Right atrium auricular region (tissue), 2 donors: ENCODE measurements around the gene SETX. TPM values are rescaled to one million over a fixed set of nuclear protein-coding genes. Genes with fewer than 3 reads are reported as not detected.
A peak's percentile ranks its signal among the peaks of the same experiment; 100 is the strongest.

ENCODE experiments used
- DNase-seq: peaks from one replicate; pipeline ENCODE4 v3.0.0-alpha.2; 2019; ENCODE audit warnings: low spot score
- H3K27ac ChIP-seq, 2 donors: fragments of 200-600 bp; sonication (generic); 1 replicate in 1 of 2; 2 replicates in 1 of 2; pipeline ENCODE4 v1.5.1; 2016 to 2019
- H3K27me3 ChIP-seq, 2 donors: fragments of 200-600 bp; sonication (generic); one replicate each; pipeline versions ENCODE4 v1.5.1 to v1.6.0; 2017 to 2019
- H3K36me3 ChIP-seq: fragments of 200-600 bp; sonication (generic); one replicate; pipeline ENCODE4 v1.5.1; 2016
- H3K4me1 ChIP-seq, 2 donors: fragments of 200-600 bp; sonication (generic); one replicate each; pipeline versions ENCODE4 v1.5.1 to v1.6.0; 2017 to 2019
- H3K4me3 ChIP-seq, 2 donors: fragments of 200-600 bp; sonication (generic); 1 replicate in 1 of 2; 2 replicates in 1 of 2; pipeline ENCODE4 v1.5.1; 2017 to 2019; ENCODE audit warnings: mild to moderate bottlenecking in 1 of 2, moderate library complexity in 1 of 2
- H3K9me3 ChIP-seq, 2 donors: fragments of 200-600 bp; sonication (generic); one replicate each; pipeline ENCODE4 v1.5.1; 2019
- total RNA-seq, 2 donors: library from RNA; depleted of rRNA; stranded (reverse); fragments of >200 nt; gene quantifications; one replicate each; pipeline ENCODE4 v1.1.0, GENCODE V29; 2016
- TF ChIP-seq, protein P1 (sequence below), 2 donors: fragments of 200-600 bp; sonication (generic); IDR thresholded peaks; one replicate each; pipeline ENCODE4 v1.5.1; 2019; ENCODE audit warnings: antibody characterized with exemption in 2 of 2

Gene SETX
- total RNA-seq, 2 donors from 2014 or later = 32.3 to 33.9 TPM

GRCh38 chr9:132236662-132237311, 118.0 kb downstream of the SETX start:
- no peaks in the 10 kb centered on the region for H3K27me3 ChIP-seq
- H3K4me3 ChIP-seq = no peak overlapping the region
- TF ChIP-seq, protein P1, sequence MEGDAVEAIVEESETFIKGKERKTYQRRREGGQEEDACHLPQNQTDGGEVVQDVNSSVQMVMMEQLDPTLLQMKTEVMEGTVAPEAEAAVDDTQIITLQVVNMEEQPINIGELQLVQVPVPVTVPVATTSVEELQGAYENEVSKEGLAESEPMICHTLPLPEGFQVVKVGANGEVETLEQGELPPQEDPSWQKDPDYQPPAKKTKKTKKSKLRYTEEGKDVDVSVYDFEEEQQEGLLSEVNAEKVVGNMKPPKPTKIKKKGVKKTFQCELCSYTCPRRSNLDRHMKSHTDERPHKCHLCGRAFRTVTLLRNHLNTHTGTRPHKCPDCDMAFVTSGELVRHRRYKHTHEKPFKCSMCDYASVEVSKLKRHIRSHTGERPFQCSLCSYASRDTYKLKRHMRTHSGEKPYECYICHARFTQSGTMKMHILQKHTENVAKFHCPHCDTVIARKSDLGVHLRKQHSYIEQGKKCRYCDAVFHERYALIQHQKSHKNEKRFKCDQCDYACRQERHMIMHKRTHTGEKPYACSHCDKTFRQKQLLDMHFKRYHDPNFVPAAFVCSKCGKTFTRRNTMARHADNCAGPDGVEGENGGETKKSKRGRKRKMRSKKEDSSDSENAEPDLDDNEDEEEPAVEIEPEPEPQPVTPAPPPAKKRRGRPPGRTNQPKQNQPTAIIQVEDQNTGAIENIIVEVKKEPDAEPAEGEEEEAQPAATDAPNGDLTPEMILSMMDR (IDR thresholded peaks at IDR 0.05) = peak in 1 of 2 donors; percentile 36
- H3K4me1 ChIP-seq = peaks cover 0 to 11% of the 10 kb centered on the region in 2 donors
- H3K9me3 ChIP-seq = no peaks in the 10 kb centered on the region
- no peak for DNase-seq
- no peaks in the 10 kb centered on the region for H3K36me3 ChIP-seq
- peak overlapping the region; percentile 11 to 53 for H3K27ac ChIP-seq

GRCh38 chr9:132235894-132236661, 118.7 kb downstream of the SETX start:
- H3K9me3 ChIP-seq = no peaks in the 10 kb centered on the region
- TF ChIP-seq, protein P1 (IDR thresholded peaks at IDR 0.05) = peak; percentile 93 to 97
- H3K4me1 ChIP-seq = peaks cover 0 to 6% of the 10 kb centered on the region in 2 donors
- H3K36me3 ChIP-seq = no peaks in the 10 kb centered on the region
- H3K27ac ChIP-seq = no peak overlapping the region
- H3K4me3 ChIP-seq = no peak overlapping the region
- no peaks in the 10 kb centered on the region for H3K27me3 ChIP-seq
- DNase-seq = peak; percentile 78

- Histone ChIP-seq H3K9me3 (no peaks in the 10 kb centered on the region), H3K27ac (no peak overlapping the region), H3K4me3 (no peak overlapping the region), H3K27me3 (no peaks in the 10 kb centered on the region), H3K4me1 (no peaks in the 10 kb centered on the region), H3K36me3 (no peaks in the 10 kb centered on the region)
- TF ChIP-seq, protein P1 (IDR thresholded peaks at IDR 0.05) = no peak
- DNase-seq = no peak
Observed at GRCh38 chr9:132235125-132235524, 119.7 kb downstream of the SETX start.

DNA sequence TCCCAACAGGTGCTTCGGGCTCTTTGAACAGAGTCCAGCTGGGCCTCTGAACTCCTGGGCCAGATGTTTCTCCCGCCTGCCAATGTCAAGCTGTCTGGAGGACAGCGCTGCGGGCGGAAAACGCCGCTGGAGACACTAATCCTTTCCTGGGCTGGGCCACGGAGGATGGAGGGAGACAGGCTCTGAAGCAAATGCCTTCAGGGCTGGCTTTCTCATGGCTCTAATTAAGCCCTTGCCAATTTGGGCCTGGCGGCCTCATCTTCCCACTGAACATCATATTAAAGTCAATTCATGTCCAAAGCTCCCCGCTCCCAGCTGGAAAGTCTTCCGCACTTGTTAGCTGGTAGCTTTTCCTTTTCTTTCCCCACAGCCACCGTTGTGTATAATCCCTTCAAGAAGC, 120.3 kb downstream of the SETX start:
- Histone ChIP-seq H3K27me3 (no peaks in the 10 kb centered on the region), H3K9me3 (no peaks in the 10 kb centered on the region), H3K4me1 (no peaks in the 10 kb centered on the region), H3K27ac (no peak overlapping the region), H3K36me3 (no peaks in the 10 kb centered on the region), H3K4me3 (no peak overlapping the region)
- DNase-seq = no peak
- TF ChIP-seq, protein P1 (IDR thresholded peaks at IDR 0.05) = no peak

- Histone ChIP-seq H3K27me3 (no peaks in the 10 kb centered on the region), H3K36me3 (no peaks in the 10 kb centered on the region), H3K4me3 (no peak overlapping the region), H3K4me1 (no peaks in the 10 kb centered on the region), H3K27ac (no peak overlapping the region), H3K9me3 (no peaks in the 10 kb centered on the region)
- TF ChIP-seq, protein P1 (IDR thresholded peaks at IDR 0.05) = no peak
- DNase-seq = no peak
Observed at GRCh38 chr9:132233138-132233537, 121.6 kb downstream of the SETX start.
